Neural progenitor cell (in vitro differentiated cells): ENCODE measurements around the gene CTU2. TPM values are rescaled to one million over a fixed set of nuclear protein-coding genes. Genes with fewer than 3 reads are reported as not detected.

Experiments
- DNase-seq: peaks from one replicate; pipeline ENCODE4 v3.0.0-alpha.2; 2016; ENCODE audit warnings: low spot score
- H2AFZ ChIP-seq: fragments of 200-600 bp; sonication (generic); replicated peaks from 2 replicates; pipeline ENCODE4 v1.6.1; 2016; ENCODE audit warnings: antibody characterized with exemption
- H3F3A ChIP-seq: fragments of 200-600 bp; sonication (generic); 2 replicates; pipeline ENCODE4 v1.6.1; 2016; ENCODE audit warnings: antibody characterized with exemption, low read depth
- H3K27ac ChIP-seq: fragments of 200-600 bp; sonication (generic); 2 replicates; pipeline ENCODE4 v1.5.1; 2016; ENCODE audit warnings: mild to moderate bottlenecking
- H3K27me3 ChIP-seq: fragments of 200-600 bp; sonication (generic); 2 replicates; pipeline ENCODE4 v1.6.1; 2016; ENCODE audit warnings: mild to moderate bottlenecking, moderate library complexity
- H3K36me3 ChIP-seq: fragments of 200-600 bp; sonication (generic); 2 replicates; pipeline ENCODE4 v1.5.1; 2016
- H3K4me1 ChIP-seq: fragments of 200-600 bp; sonication (generic); 2 replicates; pipeline ENCODE4 v1.6.1; 2016; ENCODE audit warnings: mixed run types
- H3K4me2 ChIP-seq: fragments of 200-600 bp; sonication (generic); 2 replicates; pipeline ENCODE4 v1.6.1; 2016
- H3K4me3 ChIP-seq: fragments of 200-600 bp; sonication (generic); 2 replicates; pipeline ENCODE4 v1.5.1; 2016
- H3K79me2 ChIP-seq: fragments of 200-600 bp; sonication (generic); 2 replicates; pipeline ENCODE4 v1.6.1; 2016; ENCODE audit warnings: low read depth
- H3K9ac ChIP-seq: fragments of 200-600 bp; sonication (generic); 2 replicates; pipeline ENCODE4 v1.6.1; 2016
- H3K9me3 ChIP-seq: fragments of 200-600 bp; sonication (generic); 2 replicates; pipeline ENCODE4 v1.5.1; 2016; ENCODE audit warnings: low read depth
- H4K20me1 ChIP-seq: fragments of 200-600 bp; sonication (generic); 2 replicates; pipeline ENCODE4 v1.6.1; 2016; ENCODE audit warnings: low read depth
- H3K27ac Mint-ChIP-seq: 3 replicates; pipeline ENCODE4 v1.8.0; 2021; ENCODE audit warnings: mixed read lengths
- H3K27me3 Mint-ChIP-seq: 2 replicates; pipeline ENCODE4 v1.8.0; 2022; ENCODE audit warnings: low read depth, mild to moderate bottlenecking, inconsistent platforms, moderate library complexity, mixed read lengths; ENCODE audit not compliant: insufficient read depth
- H3K36me3 Mint-ChIP-seq: 3 replicates; pipeline ENCODE4 v1.8.0; 2021; ENCODE audit warnings: mixed read lengths
- H3K4me1 Mint-ChIP-seq: 3 replicates; pipeline ENCODE4 v1.8.0; 2021; ENCODE audit warnings: mixed read lengths
- H3K4me3 Mint-ChIP-seq: 3 replicates; pipeline ENCODE4 v1.8.0; 2021; ENCODE audit warnings: mild to moderate bottlenecking, moderate library complexity, mixed read lengths
- H3K9me3 Mint-ChIP-seq: 3 replicates; pipeline ENCODE4 v1.8.0; 2020; ENCODE audit warnings: mixed read lengths
- EZH2 ChIP-seq: fragments of 200-600 bp; sonication (generic); IDR thresholded peaks from 2 replicates; pipeline ENCODE4 v1.6.1; 2017; ENCODE audit warnings: antibody characterized with exemption, mild to moderate bottlenecking, moderate library complexity
- EZH2phosphoT487 ChIP-seq: fragments of 200-600 bp; sonication (generic); IDR thresholded peaks from 2 replicates; pipeline ENCODE4 v1.6.1; 2017; ENCODE audit warnings: antibody characterized with exemption
- total RNA-seq: library from RNA; depleted of rRNA; stranded (reverse); fragments of >200 nt; gene quantifications from 2 replicates; pipeline ENCODE4 v1.2.3, GENCODE V29; 2015; ENCODE audit warnings: low replicate concordance
- TF ChIP-seq, protein P1 (sequence below): fragments of 200-600 bp; sonication (generic); IDR thresholded peaks from 2 replicates; pipeline ENCODE4 v1.5.1; 2017; ENCODE audit warnings: antibody characterized with exemption, mild to moderate bottlenecking

Gene CTU2
- total RNA-seq, 1 donor from 2014 or later, result 4.7 TPM

DNA sequence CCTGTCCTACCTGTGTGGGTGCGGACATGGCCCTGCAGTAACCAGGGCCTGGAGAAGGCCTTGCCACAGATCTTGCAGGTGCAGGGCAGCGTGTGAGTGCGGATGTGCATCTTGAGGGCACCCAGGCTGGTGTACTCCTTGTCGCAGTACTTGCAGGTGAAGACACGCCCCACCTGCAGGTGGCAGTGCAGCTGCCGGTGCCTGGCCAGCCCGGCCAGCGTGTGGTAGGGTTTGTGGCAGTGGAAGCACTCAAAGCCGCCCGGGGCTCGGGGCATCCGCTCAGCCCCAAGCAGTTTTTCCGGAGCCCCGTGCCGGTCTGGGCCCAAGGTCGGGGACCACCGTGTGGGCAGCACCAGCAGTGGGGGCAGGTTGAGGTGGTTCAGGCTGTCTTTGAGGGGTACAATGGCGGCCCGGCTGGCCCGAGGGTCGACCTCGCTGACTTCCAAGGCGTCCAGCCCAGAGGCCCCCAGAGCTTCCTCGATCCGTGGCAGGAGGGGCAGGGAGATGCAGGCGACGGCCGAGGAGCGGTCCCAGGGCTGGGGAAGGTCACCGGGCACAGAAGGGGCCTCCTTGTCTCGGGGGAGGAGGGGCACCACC, 25.1 kb upstream of the CTU2 start:
- no peaks in the 10 kb centered on the region for H3K9me3 ChIP-seq
- Mint-ChIP-seq H3K27ac (no peak overlapping the region), H3K36me3 (no peaks in the 10 kb centered on the region), H3K4me3 (no peak overlapping the region), H3K9me3 (no peaks in the 10 kb centered on the region), H3K4me1 (peaks cover 7% of the 10 kb centered on the region), H3K27me3 (peaks cover 24% of the 10 kb centered on the region)
- H3F3A ChIP-seq, result peaks cover 19% of the 10 kb centered on the region
- no peaks in the 10 kb centered on the region for H3K79me2 ChIP-seq
- no peak overlapping the region for H3K4me3 ChIP-seq
- H3K27me3 ChIP-seq, result peaks cover 27% of the 10 kb centered on the region
- H2AFZ ChIP-seq, result no peak overlapping the region
- no peak overlapping the region for H3K27ac ChIP-seq
- peaks cover 8% of the 10 kb centered on the region for H3K4me1 ChIP-seq
- TF ChIP-seq EZH2 (no peak), EZH2phosphoT487 (no peak)
- TF ChIP-seq, protein P1, sequence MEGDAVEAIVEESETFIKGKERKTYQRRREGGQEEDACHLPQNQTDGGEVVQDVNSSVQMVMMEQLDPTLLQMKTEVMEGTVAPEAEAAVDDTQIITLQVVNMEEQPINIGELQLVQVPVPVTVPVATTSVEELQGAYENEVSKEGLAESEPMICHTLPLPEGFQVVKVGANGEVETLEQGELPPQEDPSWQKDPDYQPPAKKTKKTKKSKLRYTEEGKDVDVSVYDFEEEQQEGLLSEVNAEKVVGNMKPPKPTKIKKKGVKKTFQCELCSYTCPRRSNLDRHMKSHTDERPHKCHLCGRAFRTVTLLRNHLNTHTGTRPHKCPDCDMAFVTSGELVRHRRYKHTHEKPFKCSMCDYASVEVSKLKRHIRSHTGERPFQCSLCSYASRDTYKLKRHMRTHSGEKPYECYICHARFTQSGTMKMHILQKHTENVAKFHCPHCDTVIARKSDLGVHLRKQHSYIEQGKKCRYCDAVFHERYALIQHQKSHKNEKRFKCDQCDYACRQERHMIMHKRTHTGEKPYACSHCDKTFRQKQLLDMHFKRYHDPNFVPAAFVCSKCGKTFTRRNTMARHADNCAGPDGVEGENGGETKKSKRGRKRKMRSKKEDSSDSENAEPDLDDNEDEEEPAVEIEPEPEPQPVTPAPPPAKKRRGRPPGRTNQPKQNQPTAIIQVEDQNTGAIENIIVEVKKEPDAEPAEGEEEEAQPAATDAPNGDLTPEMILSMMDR, result peak; percentile 46
- no peak overlapping the region for H3K4me2 ChIP-seq
- no peak overlapping the region for H3K9ac ChIP-seq
- no peaks in the 10 kb centered on the region for H3K36me3 ChIP-seq
- peak; percentile 43 for DNase-seq
- H4K20me1 ChIP-seq, result no peaks in the 10 kb centered on the region

DNA sequence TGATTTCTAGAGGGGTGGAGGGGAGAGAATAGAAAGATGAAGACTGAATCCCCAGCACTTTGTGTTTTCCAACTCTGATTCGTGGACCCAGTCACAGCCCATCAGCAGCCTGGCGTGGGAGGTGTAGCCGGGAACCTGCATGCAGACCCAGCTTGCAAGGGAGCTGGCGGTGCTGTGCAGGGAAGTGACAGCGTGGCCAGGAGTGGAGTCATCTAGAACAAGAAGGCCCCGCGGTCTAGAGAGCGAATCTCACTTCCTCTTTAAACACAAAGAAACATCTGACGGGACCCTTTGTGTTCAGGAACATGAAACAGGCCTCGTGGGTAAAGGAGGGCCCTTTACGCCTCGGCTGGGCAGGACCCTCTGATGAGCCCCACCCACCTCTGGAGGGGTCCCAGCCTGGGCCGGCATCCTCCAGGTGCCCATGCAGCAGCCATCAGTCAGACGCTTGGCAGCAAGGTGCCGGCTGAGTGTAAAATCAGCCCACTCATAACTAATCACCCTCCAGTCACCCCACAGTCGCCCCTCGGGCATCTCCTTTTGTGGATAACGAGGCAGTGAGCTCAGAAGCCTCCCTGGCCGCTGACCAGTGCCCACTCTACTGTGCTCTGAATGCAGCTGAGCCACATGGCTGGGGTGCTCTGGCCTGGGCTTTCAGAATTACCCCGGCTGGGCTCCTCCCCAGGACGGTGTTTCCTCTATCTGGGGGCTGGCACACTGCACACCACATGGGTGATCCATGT, 24.4 kb upstream of the CTU2 start:
- Histone ChIP-seq H3F3A (peaks cover 23% of the 10 kb centered on the region), H3K4me3 (no peak overlapping the region), H3K9me3 (no peaks in the 10 kb centered on the region), H3K4me1 (peaks cover 12% of the 10 kb centered on the region), H2AFZ (no peak overlapping the region), H3K27me3 (peaks cover 32% of the 10 kb centered on the region), H3K27ac (no peak overlapping the region), H3K36me3 (no peaks in the 10 kb centered on the region), H4K20me1 (peaks cover 2% of the 10 kb centered on the region), H3K9ac (no peak overlapping the region), H3K4me2 (no peak overlapping the region), H3K79me2 (no peaks in the 10 kb centered on the region)
- no peak for TF ChIP-seq EZH2
- TF ChIP-seq EZH2phosphoT487, result no peak
- no peak overlapping the region for H3K27ac Mint-ChIP-seq
- H3K27me3 Mint-ChIP-seq, result peaks cover 27% of the 10 kb centered on the region
- H3K4me3 Mint-ChIP-seq, result no peak overlapping the region
- no peaks in the 10 kb centered on the region for H3K36me3 Mint-ChIP-seq
- peaks cover 7% of the 10 kb centered on the region for H3K4me1 Mint-ChIP-seq
- no peaks in the 10 kb centered on the region for H3K9me3 Mint-ChIP-seq
- DNase-seq, result no peak

DNA sequence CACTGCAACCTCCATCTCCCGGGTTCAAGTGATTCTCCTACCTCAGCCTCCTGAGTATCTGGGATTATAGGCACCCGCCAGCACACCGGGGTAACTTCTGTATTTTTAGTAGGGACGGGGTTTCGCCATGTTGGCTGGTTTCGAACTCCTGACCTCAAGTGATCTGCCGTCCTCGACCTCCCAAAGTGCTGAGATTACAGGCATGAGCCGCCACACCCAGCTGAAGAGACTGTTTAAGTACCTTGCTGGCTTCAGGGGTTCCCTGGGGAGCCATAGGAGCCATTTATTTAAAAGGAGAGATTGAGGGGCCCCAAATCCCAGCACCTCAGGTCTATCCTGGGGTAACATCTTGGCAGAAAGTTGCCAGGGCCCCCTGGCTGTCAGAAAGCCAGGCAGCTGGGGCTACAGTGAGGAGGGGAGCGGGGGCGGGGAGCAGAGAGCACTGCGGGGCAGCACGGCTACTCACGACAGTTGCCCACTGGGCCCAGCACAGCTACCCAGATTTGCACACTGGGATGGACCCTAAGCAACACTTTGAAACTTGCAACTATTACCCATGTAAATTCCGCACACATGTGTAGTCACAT, 21.6 kb upstream of the CTU2 start:
- DNase-seq, result no peak
- H2AFZ ChIP-seq, result no peak overlapping the region
- peaks cover 42% of the 10 kb centered on the region for H3K27me3 Mint-ChIP-seq
- H3K4me1 ChIP-seq, result peaks cover 16% of the 10 kb centered on the region
- H3K79me2 ChIP-seq, result no peaks in the 10 kb centered on the region
- peak overlapping the region; percentile 85 for H3K4me2 ChIP-seq
- H4K20me1 ChIP-seq, result peaks cover 7% of the 10 kb centered on the region
- H3K9me3 Mint-ChIP-seq, result no peaks in the 10 kb centered on the region
- no peak overlapping the region for H3K9ac ChIP-seq
- no peak overlapping the region for H3K27ac Mint-ChIP-seq
- H3K27me3 ChIP-seq, result peaks cover 58% of the 10 kb centered on the region
- H3K9me3 ChIP-seq, result no peaks in the 10 kb centered on the region
- peaks cover 7% of the 10 kb centered on the region for H3K4me1 Mint-ChIP-seq
- H3K4me3 Mint-ChIP-seq, result no peak overlapping the region
- peaks cover 29% of the 10 kb centered on the region for H3F3A ChIP-seq
- no peak overlapping the region for H3K4me3 ChIP-seq
- no peaks in the 10 kb centered on the region for H3K36me3 ChIP-seq
- TF ChIP-seq, protein P1, result no peak
- H3K36me3 Mint-ChIP-seq, result no peaks in the 10 kb centered on the region
- no peak overlapping the region for H3K27ac ChIP-seq
